GM19463 (cell line): ENCODE results near the gene TGM2.

Experiments
- ATAC-seq: cut with Tn5 transposase; IDR thresholded peaks from one replicate; pipeline ENCODE4 v1.9.1; 2021; ENCODE audit warnings: mild to moderate bottlenecking, moderate library complexity; ENCODE audit not compliant: unreplicated experiment

Gene TGM2

GRCh38 chr20:38178065-38178491 is 13.0 kb upstream of the TGM2 start:
- no peak for ATAC-seq

- no peak for ATAC-seq
Measured at GRCh38 chr20:38177201-38177600, 12.1 kb upstream of the TGM2 start.

GRCh38 chr20:38175304-38176180 is 10.5 kb upstream of the TGM2 start:
- no peak for ATAC-seq

- ATAC-seq = no peak
Measured at GRCh38 chr20:38173237-38174156, 8.4 kb upstream of the TGM2 start.

- no peak for ATAC-seq
Measured at GRCh38 chr20:38172408-38172807, 7.3 kb upstream of the TGM2 start.

GRCh38 chr20:38171675-38172043 is 6.6 kb upstream of the TGM2 start:
- ATAC-seq = no peak

- ATAC-seq = no peak
Measured at GRCh38 chr20:38170826-38171674, 6.0 kb upstream of the TGM2 start.

- ATAC-seq = no peak
Measured at GRCh38 chr20:38170219-38170825, 5.3 kb upstream of the TGM2 start.

- no peak for ATAC-seq
Measured at GRCh38 chr20:38169636-38170193, 4.6 kb upstream of the TGM2 start.

- no peak for ATAC-seq
Measured at GRCh38 chr20:38168791-38169589, 3.9 kb upstream of the TGM2 start.

GRCh38 chr20:38167851-38168760 is 3.0 kb upstream of the TGM2 start:
- no peak for ATAC-seq

GRCh38 chr20:38167328-38167850 is 2.3 kb upstream of the TGM2 start:
- ATAC-seq = no peak

GRCh38 chr20:38166703-38167233 is 1.7 kb upstream of the TGM2 start:
- no peak for ATAC-seq

- no peak for ATAC-seq
Measured at GRCh38 chr20:38165966-38166702, 1.1 kb upstream of the TGM2 start.

GRCh38 chr20:38164624-38165088 is 414 bp downstream of the TGM2 start:
- ATAC-seq = no peak

- ATAC-seq = no peak
Measured at GRCh38 chr20:38164069-38164468, 1.0 kb downstream of the TGM2 start.
